ENCODE results near the gene B4GAT1. TPM values are rescaled to one million over a fixed set of nuclear protein-coding genes. Genes with fewer than 3 reads are reported as not detected.

The B4GAT1 gene
- total RNA-seq, 1 donor from 2014 or later, result 40.9 TPM

DNA sequence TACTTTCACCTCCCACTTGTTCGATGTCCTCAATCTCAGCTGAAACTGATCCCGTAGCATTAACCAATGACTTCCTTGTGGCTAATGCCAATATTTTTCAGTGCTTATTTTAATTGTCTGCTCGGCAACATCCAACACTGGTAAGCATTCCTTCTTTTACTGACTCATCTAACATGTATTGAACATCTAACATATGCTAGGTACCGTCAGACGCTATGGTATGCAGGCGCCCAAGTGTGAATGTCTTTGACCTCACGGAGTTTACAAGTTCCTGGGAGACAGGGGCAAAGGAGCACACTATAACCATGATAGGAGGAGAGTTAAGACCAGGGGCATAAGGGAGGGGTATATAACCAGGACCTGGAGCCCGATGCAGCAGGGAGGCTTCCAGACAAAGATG is 4.3 kb downstream of the B4GAT1 start:
- Histone ChIP-seq H3K4me2 (no peak overlapping the region), H3K27ac (no peak overlapping the region), H2AFZ (replicated peaks) (no peak overlapping the region), H4K20me1 (ENCODE audit: low read depth) (peaks cover 13% of the 10 kb centered on the region), H3K36me3 (no peaks in the 10 kb centered on the region), H3K79me2 (ENCODE audit: low read depth) (peaks cover 35% of the 10 kb centered on the region), H3F3A (ENCODE audit: low read depth) (peaks cover 43% of the 10 kb centered on the region), H3K27me3 (no peaks in the 10 kb centered on the region), H3K9ac (no peak overlapping the region), H3K4me3 (no peak overlapping the region), H3K4me1 (peaks cover 26% of the 10 kb centered on the region), H3K9me3 (ENCODE audit: low read depth) (no peaks in the 10 kb centered on the region)
- Mint-ChIP-seq H3K4me1 (peaks cover 36% of the 10 kb centered on the region), H3K27me3 (ENCODE audit: insufficient read depth, low read depth) (peaks cover 13% of the 10 kb centered on the region), H3K36me3 (peaks cover 4% of the 10 kb centered on the region), H3K9me3 (peaks cover 4% of the 10 kb centered on the region), H3K27ac (no peak overlapping the region), H3K4me3 (peak overlapping the region; percentile 96)
- TF ChIP-seq CTCF (IDR thresholded peaks at IDR 0.05), result no peak
- no peak for TF ChIP-seq EZH2 (IDR thresholded peaks at IDR 0.05)
- TF ChIP-seq EZH2phosphoT487 (IDR thresholded peaks at IDR 0.05), result no peak
- DNase-seq (ENCODE audit: low spot score), result no peak

DNA sequence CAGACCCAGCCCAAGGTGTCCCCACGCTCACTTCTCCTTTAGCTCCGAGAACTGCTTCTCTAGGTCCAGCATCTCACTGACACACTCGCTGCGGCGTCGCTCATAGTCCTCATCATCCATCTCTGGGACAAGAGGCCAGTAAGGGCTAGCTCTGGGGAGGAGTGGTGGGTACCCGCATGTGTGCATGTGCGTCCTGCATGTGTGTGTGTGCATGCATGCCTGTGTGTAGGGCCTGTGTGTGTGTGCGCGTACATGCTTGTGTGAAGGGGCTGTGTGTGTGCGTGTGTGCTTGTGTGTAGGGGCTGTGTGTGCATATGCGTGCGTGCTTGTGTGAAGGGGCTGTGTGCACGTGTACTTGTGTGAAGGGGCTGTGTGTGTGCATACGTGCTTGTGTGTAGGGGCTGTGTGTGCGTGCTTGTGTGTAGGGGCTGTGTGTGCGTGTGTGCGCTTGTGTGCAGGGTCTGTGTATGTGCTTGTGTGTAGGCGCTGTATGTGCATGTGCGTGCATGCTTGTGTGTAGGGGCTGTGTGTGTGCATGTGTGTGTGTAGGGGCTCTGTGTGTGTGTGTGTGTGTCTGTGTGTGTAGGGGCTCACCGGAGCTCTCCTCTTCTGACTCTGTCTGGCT is 5.8 kb downstream of the B4GAT1 start:
- no peak for DNase-seq (ENCODE audit: low spot score)
- H3K9me3 Mint-ChIP-seq, result no peaks in the 10 kb centered on the region
- Histone ChIP-seq H3K27ac (no peak overlapping the region), H3K4me2 (no peak overlapping the region), H3K9ac (no peak overlapping the region), H3K79me2 (ENCODE audit: low read depth) (peaks cover 30% of the 10 kb centered on the region), H2AFZ (replicated peaks) (no peak overlapping the region), H3K27me3 (no peaks in the 10 kb centered on the region), H3F3A (ENCODE audit: low read depth) (peaks cover 41% of the 10 kb centered on the region), H3K9me3 (ENCODE audit: low read depth) (no peaks in the 10 kb centered on the region), H3K4me1 (peaks cover 24% of the 10 kb centered on the region), H4K20me1 (ENCODE audit: low read depth) (peaks cover 18% of the 10 kb centered on the region), H3K4me3 (no peak overlapping the region), H3K36me3 (no peaks in the 10 kb centered on the region)
- H3K4me3 Mint-ChIP-seq, result peak overlapping the region; percentile 38
- H3K27ac Mint-ChIP-seq, result no peak overlapping the region
- TF ChIP-seq CTCF (IDR thresholded peaks at IDR 0.05) (no peak), EZH2 (IDR thresholded peaks at IDR 0.05) (no peak), EZH2phosphoT487 (IDR thresholded peaks at IDR 0.05) (no peak)
- H3K27me3 Mint-ChIP-seq (ENCODE audit: insufficient read depth, low read depth), result peaks cover 11% of the 10 kb centered on the region
- H3K36me3 Mint-ChIP-seq, result no peaks in the 10 kb centered on the region
- peaks cover 45% of the 10 kb centered on the region for H3K4me1 Mint-ChIP-seq

GRCh38 chr11:66340596-66341501 is 6.6 kb downstream of the B4GAT1 start:
- no peaks in the 10 kb centered on the region for H3K36me3 ChIP-seq
- no peak for TF ChIP-seq CTCF (IDR thresholded peaks at IDR 0.05)
- TF ChIP-seq EZH2phosphoT487 (IDR thresholded peaks at IDR 0.05), result no peak
- no peak for TF ChIP-seq EZH2 (IDR thresholded peaks at IDR 0.05)

More at GRCh38 chr11:66340596-66341501, 6.6 kb downstream of the B4GAT1 start:
- Histone ChIP-seq H3K9ac (no peak overlapping the region), H3F3A (ENCODE audit: low read depth) (peaks cover 35% of the 10 kb centered on the region), H4K20me1 (ENCODE audit: low read depth) (peaks cover 18% of the 10 kb centered on the region), H3K27ac (no peak overlapping the region), H3K79me2 (ENCODE audit: low read depth) (peaks cover 23% of the 10 kb centered on the region), H3K4me1 (peaks cover 23% of the 10 kb centered on the region), H3K27me3 (no peaks in the 10 kb centered on the region), H3K4me3 (no peak overlapping the region), H3K4me2 (no peak overlapping the region), H3K9me3 (ENCODE audit: low read depth) (no peaks in the 10 kb centered on the region), H2AFZ (replicated peaks) (no peak overlapping the region)
- no peak overlapping the region for H3K4me3 Mint-ChIP-seq
- H3K9me3 Mint-ChIP-seq, result no peaks in the 10 kb centered on the region
- no peak overlapping the region for H3K27ac Mint-ChIP-seq
- H3K36me3 Mint-ChIP-seq, result no peaks in the 10 kb centered on the region
- DNase-seq (ENCODE audit: low spot score), result no peak
- peaks cover 10% of the 10 kb centered on the region for H3K27me3 Mint-ChIP-seq (ENCODE audit: insufficient read depth, low read depth)
- H3K4me1 Mint-ChIP-seq, result peaks cover 43% of the 10 kb centered on the region
